ENCODE results near the gene FGFR2.

Gene FGFR2

DNA sequence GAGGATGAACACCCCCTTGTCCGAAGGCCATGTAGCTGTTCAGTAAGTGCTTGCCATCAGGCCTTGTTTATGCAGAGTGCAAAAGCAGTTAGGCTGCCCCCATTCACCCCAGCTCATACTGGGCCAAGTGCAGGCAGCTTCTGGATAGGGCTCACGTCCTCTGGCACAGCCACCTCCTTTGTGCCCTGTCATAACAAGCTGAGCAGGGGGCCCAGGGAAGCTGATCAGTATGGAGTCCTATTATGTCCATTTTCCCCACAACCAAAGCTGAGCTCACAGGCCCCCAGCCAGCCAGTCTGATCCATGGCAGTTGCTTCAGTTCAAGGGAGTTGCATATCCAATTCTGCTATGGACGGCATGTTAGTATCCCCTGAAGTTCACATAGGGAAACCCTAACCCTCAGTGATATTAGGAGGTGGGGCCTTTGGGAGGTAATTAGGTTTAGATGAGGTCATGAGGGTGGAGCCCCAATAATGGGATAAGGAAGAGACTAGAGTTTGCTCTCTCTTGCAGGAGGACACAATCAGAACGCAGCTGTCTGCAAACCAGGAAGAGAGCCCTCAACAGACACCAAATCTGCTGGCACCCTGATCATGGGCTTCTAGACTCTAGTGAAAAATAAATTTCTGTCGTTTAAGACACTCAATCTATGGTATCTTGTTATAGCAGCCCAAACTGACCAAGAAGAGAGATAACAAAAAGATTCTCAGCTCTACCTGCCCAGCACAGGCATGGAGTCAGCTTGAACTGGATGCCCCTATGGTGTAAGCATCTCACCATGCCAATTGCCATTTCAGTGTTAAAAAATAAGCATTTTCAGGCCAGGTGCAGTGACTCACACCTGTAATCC, 155.9 kb downstream of the FGFR2 start:
- DNase-seq, result no peak

DNA sequence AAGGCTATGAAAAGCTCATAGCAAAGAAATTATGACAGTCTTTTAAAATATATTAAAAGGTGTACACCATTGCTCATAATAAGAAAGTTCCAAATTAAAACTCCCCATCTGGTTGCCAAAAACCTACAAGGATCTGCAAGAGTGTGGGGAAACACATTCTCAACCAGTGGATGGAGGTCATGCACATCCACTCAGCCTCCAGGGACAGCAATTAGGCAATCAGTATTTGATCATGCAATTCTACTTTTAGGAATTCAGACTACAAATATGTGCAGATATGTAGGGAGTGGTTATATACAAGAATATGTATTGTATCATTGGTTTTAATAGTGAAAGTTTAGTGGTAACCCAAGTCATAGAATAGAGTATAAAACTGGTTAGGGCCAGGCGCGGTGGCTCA, 157.8 kb downstream of the FGFR2 start:
- DNase-seq, result no peak

DNA sequence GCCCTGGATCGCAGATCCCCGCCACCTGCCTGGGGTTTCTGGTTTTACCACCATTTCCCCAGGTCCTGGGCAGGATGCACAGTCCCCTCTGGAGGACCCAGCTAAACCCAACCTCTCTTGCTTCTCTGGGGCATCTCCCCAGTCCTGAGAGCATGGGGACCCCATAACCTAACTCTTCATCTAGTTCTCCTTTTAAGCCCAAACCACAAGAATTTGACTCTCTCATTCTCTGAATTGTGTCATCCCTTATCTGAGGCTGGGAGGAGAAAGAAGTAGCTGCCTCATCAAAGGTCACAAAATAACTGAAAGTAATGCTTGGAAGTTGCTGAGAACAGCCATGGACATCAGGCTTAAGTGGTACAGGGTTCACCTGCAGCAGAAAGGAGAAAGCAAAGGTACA, 159.9 kb downstream of the FGFR2 start:
- DNase-seq, result no peak

DNA sequence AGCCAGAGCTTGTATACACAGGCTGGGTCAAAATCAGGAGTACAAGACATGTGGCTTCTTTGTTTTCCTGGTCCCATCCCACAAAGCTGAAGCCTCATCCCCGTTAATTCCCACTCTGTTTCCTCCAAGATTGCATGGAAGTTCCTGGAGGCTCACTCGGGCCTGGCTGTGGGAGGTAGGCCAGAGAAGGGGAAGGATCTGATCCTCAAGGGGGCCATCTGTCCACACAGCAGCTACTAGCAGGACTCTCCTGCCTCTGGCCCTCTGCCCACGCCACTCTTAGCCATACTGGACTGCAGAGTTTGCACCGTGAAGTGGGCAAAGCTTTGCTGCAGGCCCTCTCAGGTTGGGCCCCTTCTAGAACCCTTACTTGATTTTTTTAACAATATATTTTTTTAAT, 160.6 kb downstream of the FGFR2 start:
- no peak for DNase-seq

DNA sequence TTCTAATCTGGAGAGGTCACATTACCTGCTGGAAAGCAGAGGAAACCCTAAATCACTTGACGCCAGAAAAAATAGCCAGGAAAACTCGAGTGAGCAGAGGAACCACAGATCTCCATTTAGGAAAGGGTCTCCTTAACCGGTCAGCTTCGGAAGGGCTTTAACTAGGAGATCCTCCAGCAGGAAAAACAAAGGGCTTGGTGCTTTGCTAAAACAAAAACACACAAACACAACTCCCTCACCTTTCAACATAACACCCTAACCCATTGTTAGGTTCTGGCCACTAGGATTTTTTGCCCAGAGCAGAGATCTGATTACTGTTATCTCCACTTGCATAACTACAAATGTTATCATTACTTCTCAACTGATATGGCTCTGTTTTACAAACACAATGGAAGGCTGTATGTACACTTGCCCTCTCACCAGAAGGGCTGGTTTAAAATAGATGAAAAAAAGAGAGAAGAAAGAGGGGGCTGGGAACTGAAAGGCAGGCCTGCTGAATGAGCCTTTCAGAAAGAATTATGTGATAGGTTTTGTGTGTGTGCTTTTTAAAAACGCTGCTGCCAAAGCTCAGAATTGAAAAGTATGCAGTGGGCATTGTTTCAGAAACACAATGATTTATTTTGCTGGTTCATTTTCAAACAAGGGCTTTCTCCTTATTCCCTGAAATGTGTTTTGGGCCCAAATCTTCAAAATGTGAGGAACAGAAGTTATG, 161.5 kb downstream of the FGFR2 start:
- DNase-seq, result no peak

DNA sequence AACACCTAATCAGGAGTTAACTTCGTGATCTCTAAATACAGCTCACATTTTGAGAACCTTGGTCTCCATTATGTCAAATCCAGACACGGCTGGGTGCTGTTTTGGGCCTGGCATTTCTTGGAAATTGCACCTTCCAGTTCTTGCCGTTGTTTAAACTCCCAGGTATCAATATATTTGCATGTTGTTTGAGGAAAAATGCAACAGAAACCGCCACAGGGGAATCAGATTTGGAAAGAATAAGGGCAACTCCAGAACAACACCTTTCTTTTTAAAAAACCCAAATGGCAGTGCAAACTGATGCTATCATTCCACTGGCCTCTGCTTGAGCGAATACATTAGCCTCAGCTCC, 162.0 kb downstream of the FGFR2 start:
- DNase-seq, result no peak

DNA sequence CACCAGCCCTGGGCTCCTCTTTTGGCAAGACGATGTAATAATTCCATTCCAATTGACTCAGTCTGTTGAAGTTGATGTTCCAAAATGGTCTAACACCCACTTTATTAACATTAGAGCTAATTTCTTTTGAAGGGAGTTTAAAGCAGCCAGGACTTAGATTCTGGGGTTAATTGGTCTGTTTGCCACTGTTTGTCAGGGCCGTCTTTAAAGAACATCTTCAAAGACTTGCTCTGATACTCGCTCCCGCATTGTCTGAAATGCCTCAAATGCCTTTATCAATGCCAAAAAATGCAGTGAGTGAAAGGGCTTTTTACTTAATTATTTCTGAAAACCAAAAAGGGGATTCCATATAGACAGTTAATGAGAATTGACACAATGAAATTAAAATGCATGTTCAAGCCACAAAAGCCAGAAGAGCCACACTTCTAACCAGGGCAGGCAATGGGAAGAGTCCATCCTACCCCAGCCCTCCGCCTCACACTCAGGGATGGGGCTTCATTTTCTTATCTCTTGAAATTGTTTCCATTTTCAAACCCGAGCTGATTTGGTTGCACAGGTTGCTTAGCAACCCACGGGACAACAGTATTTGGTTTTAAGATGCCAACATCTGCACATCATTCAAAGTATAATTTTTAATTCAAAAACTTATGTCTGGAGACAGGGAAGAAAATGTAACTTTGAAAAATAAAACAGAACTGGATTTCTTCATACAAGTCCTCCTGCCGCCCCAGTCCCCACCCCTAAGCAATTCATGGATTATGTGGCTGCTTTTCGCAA, 163.0 kb downstream of the FGFR2 start:
- no peak for DNase-seq

DNA sequence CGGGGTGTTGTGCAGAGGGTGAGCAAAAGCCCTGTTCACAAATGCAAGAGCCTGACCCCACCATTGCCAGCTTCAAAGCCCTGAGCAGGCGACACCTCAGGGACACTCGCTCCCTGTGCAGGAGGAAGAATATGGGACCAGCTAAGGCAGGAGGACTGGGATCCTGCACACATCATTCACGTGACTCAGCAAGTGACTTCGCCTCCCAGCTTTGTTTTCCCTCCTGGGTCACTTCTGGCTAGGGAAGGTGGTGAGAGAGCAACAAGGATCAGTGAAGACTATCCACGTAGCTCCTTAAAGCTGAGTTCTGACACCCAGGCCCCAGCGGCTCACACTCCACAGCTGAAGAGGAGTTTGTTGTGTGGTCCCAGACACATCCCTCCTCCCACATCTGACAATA, 164.3 kb downstream of the FGFR2 start:
- no peak for DNase-seq

DNA sequence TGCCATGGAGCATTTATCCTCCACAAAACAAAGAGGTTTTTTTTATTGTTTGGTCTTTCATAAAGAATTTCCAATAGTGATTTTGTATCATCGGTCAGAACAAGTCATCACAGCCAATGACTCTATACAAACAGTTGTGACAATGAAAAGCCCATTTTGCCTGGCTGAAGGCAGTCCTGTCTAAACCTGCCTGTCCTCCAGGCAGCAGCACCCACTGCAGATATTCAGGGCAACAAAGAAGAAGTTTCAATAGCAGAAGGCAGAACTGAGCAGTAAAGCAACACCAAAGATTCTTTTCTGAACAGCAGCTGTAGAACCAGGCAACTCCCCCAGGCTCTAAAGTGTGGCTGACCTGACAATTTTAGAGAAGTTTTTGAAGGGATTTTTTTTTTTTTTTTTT, 169.4 kb downstream of the FGFR2 start:
- no peak for DNase-seq
